NCI-H1417 treated with DMSO at 0.1 percent for 48 hours (cell line): Measurements from ENCODE around the gene ENGASE.
"Not testable (repeated sequence)": the region's sequence is repeated elsewhere in the genome, so short reads cannot be mapped to it uniquely, and the experiment has no call there.

Source experiments
- DNase-seq: peaks from one replicate; lab custom pipeline; 2025; lab: John Stamatoyannopoulos, UW

The ENGASE gene

GRCh38 chr17:79052131-79052530 lies 22.5 kb upstream of the ENGASE start:
- no peak for DNase-seq

DNA sequence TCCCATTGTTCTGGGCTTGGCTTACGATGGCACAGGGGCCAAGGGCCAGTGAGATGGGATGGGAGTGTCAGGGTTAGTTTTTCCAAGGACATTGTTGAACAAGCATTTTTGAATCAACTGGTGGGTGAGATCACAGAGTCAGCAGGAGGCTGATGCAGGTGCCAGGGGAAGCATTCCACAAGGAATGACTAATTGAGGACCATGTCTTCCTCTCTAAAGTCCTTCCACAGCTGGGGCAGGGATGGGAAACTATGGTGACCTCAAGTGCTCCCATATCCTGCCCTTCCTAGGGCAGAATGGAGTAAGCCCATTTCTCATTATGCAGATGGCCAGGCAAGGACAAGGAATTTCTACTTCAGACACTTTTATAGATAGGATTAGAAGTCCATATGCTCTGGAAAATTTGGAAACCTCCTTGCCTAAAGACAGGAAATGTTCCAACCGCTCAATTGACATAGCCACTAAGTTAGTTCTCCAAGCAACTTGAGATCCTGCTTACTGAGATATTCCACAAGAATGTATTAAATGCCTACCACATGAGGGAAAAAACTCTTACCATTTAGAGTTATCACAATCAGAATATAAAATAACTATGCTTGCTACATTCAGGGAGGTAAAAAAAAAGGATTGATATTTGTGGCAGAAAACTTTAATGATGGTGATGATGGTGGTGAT lies 21.2 kb upstream of the ENGASE start:
- no peak for DNase-seq

DNA sequence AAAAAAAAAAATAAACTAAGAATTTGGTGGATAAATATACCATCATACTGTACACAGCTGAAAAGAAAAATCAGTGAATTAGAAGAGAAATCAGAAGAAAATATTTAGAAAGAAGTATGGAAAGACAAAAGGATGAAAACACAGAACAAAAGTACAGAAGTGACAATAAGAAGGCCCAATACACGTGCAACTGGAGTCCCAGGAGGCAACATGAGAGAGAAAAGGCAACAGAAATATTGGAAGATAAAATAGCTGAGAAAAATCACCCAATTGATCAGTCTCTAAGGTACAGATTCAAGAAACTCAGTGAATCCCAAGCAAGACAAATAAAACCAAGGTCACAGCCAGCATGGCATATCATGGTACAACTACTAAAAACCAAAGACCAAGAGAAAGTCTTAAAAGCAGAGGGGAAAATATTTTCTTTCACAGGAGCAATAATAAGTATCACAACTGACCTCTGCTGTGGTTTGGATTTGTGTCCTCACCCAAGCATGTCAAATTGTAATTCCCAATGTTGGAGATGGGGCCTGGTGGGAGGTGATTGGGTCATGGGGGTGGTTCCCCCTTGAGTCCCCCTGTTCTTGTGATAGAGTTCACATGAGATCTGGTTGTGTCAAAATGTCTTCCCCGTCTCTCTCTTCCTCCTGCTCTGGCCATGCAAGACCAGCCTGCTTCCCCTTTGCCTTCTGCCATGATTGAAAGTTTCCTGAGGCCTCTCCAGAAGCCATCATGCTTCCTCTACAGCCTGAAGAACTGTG lies 20.2 kb upstream of the ENGASE start:
- DNase-seq, result no peak

DNA sequence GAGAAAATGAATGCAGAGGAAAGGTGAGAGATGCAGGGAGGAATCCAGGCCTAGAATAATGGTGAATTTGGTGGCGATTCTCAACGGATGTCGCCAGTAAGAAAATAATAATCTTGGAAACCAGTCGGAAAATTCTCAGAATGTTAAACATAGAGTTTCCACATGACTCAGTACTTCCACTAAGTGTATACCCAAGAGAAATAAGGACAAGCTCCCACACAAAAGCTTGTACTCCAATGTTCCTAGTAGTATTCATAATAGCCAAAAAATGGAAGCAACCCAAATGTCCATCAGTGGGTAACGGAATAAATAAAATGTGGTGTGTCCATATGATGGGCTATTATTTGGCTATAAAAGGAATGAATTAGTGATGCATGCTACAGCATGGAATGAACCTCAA lies 19.4 kb upstream of the ENGASE start:
- DNase-seq, result no peak

DNA sequence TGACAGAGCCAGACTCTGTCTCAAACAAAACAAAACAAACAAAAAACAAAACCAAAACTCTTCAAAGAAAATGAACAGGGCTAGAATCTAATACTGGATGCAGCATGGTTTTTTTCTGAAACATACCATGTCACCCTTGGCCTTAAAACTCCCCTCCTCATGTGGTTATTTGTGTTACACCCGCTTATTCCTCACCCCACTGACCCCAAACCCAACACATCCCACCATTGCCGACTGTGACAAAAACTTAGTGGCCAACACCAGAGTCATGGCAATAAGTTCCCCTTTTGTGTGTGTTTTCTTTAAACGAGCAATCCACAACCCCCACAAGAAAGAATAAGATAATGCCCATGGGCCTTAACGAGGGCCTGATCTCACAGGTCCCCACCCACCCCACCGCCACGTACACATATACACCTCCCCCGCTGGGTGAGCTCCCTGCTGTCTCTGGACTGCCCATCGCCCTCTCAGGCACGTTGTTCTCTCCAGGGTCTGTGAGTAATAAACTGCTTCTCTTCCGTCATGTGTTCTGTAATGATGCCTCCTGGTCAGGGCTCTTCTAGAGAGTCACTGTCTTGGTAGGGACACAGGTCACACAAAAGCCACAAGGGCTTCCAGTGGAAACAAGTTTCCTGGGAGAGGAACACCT lies 16.8 kb upstream of the ENGASE start:
- no peak for DNase-seq

DNA sequence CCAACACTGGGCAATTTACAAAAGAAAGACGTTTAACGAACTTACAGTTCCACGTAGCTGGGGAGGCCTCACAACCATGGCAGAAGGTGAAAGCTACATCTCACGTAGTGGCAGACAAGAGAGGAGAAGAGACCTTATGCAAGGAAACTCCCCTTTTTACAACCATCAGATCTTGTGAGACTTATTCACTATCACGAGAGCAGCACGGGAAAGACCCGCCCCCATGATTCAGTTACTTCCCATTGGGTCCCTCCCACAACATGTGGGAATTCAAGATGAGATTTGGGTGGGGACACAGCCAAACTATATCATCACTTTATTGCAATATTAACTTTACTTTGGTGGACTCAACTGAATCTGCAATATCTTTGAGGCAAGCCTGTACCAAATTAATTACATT lies 11.9 kb upstream of the ENGASE start:
- DNase-seq, result no peak

DNA sequence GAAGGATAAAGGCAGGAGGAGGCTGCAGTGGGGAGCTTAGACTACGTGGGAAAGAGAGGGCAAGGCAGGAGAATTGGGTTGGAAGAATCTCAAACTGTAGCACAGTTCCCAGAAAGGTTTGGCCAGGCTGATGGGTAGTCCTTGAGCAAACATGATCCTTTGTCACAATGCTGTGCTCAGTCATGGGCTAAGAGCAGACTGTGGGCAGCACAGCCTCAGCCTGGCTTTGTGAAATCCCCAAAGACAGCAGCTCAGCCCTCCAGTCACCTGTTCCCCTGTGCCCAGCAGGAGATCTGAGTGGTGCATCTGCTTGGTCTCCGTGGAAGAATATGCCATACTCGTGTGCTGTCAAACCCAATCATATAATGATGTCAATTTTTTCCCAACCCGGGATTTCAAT lies 10.6 kb upstream of the ENGASE start:
- DNase-seq, result no peak

DNA sequence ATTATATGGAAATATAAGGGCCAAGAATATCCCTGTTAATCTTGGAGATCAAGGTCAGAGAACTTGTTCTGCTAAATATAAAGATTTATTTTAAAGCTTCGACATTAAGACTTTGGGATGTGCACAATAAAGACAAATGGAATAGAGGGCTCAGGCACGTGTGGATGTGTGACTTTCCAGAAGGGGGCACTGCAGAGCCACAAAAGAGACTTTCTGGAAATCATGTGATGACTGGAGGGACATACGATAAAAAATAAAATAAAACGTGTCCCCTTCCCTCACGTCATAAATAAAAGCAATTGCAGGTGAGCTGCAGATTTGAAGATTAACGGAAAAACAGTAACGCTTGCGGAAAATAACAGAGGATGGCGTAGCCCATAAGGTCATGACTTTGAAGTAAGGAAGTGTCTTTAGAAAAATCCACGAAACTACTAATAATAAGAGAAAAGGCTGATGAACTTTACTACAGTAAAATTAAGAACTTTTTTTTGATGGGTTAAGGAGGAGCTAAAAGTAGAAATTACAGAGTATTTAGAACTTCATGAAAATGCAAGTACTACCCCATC lies 9.4 kb upstream of the ENGASE start:
- DNase-seq, result no peak

- no peak for DNase-seq
Measured at GRCh38 chr17:79066963-79067362, 7.7 kb upstream of the ENGASE start.

DNA sequence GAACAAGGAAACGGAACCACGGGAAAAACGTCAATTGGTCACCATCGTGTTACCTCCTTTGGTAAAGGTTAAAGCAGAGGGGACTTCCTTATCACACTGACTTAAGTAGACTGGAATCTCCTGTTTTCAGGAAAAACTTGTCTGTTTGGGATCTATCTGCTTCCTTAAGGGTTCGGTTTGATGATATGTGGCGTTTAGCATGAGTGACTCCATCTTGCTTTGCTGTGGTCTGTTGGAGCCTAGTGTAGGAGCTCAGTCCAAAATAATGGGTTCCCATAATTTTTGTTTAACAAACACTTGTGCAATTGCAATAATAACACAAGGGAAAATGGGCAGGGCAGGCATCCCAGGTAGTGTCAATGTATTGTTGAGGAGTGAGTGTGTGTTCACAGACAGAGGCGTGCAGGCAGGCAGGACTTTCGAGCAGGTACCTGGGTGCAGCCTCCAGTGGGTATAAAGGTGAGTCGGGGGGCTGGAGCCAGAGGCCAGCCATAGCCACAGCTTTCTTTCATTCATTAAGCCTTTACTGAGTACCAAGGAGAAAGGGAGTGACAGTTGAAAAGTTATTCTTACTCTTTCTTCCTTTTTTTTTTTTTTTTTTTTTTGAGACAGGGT lies 4.3 kb upstream of the ENGASE start:
- DNase-seq, result no peak

DNA sequence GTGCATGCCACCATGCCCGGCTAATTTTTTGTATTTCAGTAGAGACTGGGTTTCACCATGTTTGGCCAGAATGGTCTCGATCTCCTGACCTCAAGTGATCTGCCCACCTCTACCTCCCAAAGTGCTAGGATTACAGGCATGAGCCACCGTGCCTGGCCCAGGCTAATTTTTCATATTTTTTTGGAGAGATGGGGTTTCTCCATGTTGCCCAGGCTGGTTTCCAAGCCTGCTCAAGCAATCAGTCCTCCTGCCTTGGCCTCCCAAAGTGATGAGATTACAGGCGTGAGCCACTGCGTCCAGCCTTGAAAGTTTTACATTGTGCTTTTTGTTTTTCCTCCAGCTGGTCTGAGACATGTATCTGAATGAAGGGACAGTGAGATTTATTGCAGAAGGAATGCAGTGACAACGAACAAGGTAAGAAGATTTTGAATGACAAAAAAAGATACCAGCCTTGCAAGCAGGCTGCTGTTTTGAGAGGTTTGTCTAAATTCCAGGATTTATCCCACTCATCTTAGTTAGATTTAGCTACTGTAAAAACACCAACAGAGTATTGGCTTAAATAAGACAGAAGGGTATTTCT lies 3.4 kb upstream of the ENGASE start:
- DNase-seq, result no peak

GRCh38 chr17:79072544-79072943 lies 2.1 kb upstream of the ENGASE start:
- DNase-seq, result no peak

DNA sequence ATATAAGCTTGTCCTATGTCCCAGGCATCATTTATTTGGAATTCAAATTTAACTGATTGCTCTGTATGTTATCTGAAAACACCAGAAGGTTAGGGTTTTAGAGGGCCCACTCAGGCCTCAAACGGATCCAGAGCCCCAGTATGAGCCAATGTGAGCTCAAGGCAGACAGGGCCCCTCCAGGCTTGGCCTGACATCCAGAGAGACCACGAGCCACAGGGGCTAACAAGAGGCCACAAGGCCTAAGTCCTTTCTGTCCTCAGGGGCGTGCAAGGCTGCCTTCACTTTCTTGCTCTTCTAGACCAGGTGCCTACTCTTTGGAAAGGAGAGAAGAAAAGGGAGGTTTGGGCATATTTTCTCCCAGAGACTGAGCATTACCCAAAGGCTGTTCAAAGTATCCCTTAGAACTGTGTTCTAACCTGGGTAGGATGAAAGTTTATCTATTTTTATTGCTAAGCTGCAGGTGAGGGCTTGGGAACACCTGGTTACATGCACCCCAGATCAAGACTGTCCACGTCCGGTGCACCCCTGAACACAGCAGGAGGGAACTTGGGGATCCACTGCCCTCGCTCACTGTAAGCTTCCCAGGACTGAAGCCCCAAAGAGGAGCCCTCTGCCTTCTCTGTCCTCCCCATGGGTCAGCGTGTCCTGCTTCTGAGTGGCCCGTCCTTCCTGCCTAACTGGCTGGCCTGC lies 1.5 kb upstream of the ENGASE start:
- no peak for DNase-seq

- DNase-seq, result no peak
Measured at GRCh38 chr17:79073706-79074088, 927 bp upstream of the ENGASE start.

GRCh38 chr17:79074121-79074648 lies 439 bp upstream of the ENGASE start:
- not testable (repeated sequence) for DNase-seq

DNA sequence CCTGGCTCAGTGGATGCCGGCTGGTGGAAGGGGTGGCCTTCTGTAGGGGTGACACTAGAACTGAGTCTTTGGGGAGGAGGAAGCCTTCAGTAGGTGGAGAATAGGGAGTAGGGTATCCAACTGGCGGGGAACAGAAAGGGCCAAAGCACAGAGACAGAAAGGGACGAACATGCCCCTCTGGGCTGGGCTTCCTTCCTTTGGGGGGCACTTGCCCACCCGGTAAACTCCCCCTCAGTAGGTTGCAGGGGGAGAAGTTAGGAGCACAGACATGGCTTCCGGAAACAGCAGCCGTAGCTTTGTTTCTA lies 774 bp downstream of the ENGASE start:
- no peak for DNase-seq

- DNase-seq, result no peak
Measured at GRCh38 chr17:79075861-79076406, 1.3 kb downstream of the ENGASE start.

DNA sequence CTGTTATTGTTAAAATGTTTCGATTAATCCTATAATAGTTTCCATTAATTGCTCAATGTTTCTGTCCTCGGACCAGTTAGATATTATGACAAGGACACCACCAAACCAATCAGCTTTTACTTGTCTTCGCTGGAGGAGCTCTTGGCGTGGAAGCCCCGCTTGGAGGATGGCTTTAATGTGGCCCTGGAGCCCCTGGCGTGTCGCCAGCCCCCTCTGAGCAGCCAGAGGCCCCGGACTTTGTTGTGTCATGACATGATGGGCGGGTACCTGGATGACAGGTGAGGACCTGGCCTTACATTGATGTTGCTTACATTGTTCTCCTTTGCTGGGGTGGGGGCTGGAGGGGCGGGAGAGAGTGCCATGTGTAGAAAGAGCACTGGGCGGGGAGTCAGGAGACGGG lies 3.0 kb downstream of the ENGASE start:
- no peak for DNase-seq

DNA sequence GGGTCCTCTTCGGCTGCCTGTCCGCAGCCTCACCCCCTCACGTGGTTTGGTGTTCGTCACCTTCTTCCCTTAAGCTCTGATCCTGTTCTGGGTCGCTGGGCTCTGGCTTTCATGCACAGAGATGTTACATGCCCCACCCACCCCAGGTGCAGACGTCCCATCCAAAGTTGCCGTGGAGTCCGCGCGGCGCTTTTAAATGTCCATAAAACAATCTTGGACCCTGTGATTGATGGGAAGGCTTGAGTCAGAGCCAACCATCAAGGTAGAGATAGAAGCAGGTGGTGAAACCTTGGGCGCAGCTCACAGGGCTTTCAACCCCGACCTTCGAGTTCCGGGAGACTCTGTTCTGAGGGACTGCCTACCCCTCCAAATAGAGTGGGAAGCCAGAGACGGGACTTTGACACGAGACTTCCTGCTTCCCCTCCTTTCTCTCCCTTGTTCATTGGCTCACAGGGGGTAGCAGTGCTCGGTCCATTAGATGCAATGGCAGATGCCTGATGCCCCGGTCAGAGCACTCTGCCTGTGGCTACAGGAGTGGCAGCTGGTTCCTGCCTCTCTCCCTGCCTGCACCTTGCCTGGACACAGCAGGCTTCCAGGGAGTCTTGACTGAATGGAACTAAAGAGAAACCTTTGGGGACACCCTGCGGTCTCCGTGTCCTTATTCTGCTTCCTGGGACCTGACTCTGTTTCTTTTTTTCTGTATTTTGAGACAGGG lies 4.0 kb downstream of the ENGASE start:
- DNase-seq, result no peak

GRCh38 chr17:79079421-79080200 lies 5.0 kb downstream of the ENGASE start:
- no peak for DNase-seq
